GM12878 (cell line): ENCODE results near the gene DNAJC7. TPM values are rescaled to one million over a fixed set of nuclear protein-coding genes. Genes with fewer than 3 reads are reported as not detected.

ENCODE experiments used
- BRCA1 ChIP-seq: IDR thresholded peaks from 2 replicates; pipeline ENCODE4 v1.6.1; 2011; ENCODE audit warnings: low read depth, low read length, improper control_type of control experiment
- CBFB ChIP-seq: IDR thresholded peaks from 2 replicates; pipeline ENCODE4 v1.6.1; 2016; ENCODE audit warnings: antibody characterized with exemption, low read depth
- CHD2 ChIP-seq: IDR thresholded peaks from 2 replicates; pipeline ENCODE4 v1.6.1; 2011; ENCODE audit warnings: low read depth, low read length, improper control_type of control experiment, borderline replicate concordance
- LARP7 ChIP-seq: fragments of 450-650 bp; IDR thresholded peaks from 2 replicates; pipeline ENCODE4 v1.6.1; 2017; ENCODE audit warnings: mild to moderate bottlenecking
- MLLT1 ChIP-seq: fragments of 450-650 bp; IDR thresholded peaks from 2 replicates; pipeline ENCODE4 v1.6.1; 2016; ENCODE audit warnings: mild to moderate bottlenecking
- NKRF ChIP-seq: fragments of 450-650 bp; conservative IDR thresholded peaks from 2 replicates; pipeline ENCODE4 v1.6.1; 2017; ENCODE audit warnings: mild to moderate bottlenecking, moderate library complexity
- REST ChIP-seq: IDR thresholded peaks from 2 replicates; pipeline ENCODE4 v1.6.1; 2012; ENCODE audit warnings: mild to moderate bottlenecking, low read depth, low read length
- SIN3A ChIP-seq: IDR thresholded peaks from 2 replicates; pipeline ENCODE4 v1.6.1; 2012; ENCODE audit warnings: low read depth, low read length, improper control_type of control experiment
- USF1 ChIP-seq: IDR thresholded peaks from 2 replicates; pipeline ENCODE4 v1.6.1; 2011; ENCODE audit warnings: borderline replicate concordance, low read depth, mild to moderate bottlenecking, moderate library complexity, mixed read lengths, low read length; ENCODE audit not compliant: insufficient read depth; ENCODE audit errors: extremely low read length
- ZBTB11 ChIP-seq: fragments of 450-650 bp; formaldehyde crosslinking; IDR thresholded peaks from 2 replicates; pipeline ENCODE4 v1.5.0; 2022; ENCODE audit warnings: mild to moderate bottlenecking, missing genetic modification characterization
- polyA plus RNA-seq, 11 experiments: library from polyadenylated mRNA; depleted of rRNA in 4 of 11; unstranded in 6 of 11; stranded (reverse) in 5 of 11; fragments of >200 nt; fragmentation: Nextera tagmentation in 4 of 11; fragmentation: Illumina TruSeq in 1 of 11; extraction: Ambion mirVana in 4 of 11; extraction: Trizol in 1 of 11; gene quantifications; 1 replicate in 1 of 11; 2 replicates in 10 of 11; pipeline versions ENCODE4 v1.2.1 to v1.2.3, GENCODE V29; 2011 to 2016; ENCODE audit warnings: inconsistent platforms in 2 of 11, missing spikeins in 2 of 11, low read depth in 1 of 11
- total RNA-seq, 4 experiments: library from RNA; depleted of rRNA in 3 of 4; stranded (reverse); fragments of >200 nt in 3 of 4; fragmentation: Illumina TruSeq in 1 of 4; extraction: Trizol in 1 of 4; gene quantifications; 2 replicates each; pipeline versions ENCODE4 v1.2.1 to v1.2.3, GENCODE V29; 2013 to 2021

DNAJC7 gene
- total and polyA plus RNA-seq, 10 of the 15 experiments (the other 5 are each of a cell fraction or from before 2014, with no cell fraction given): 60.1 to 173 (median 94.9) TPM

- TF ChIP-seq NKRF (no peak), BRCA1 (no peak), REST (no peak), CBFB (no peak), LARP7 (no peak), USF1 (no peak), SIN3A (no peak), CHD2 (no peak), ZBTB11 (no peak), MLLT1 (no peak)
Measured at GRCh38 chr17:41942626-41943373, 74.4 kb downstream of the DNAJC7 start (continued).
